Measurements from ENCODE around the gene HPCAL4.

Gene HPCAL4

GRCh38 chr1:39699419-39699818, 8.2 kb upstream of the HPCAL4 start:
- FAIRE-seq, result no peak
- no peak for DNase-seq (ENCODE audit: insufficient read length)
- TF ChIP-seq POLR2AphosphoS5 (IDR thresholded peaks at IDR 0.05; ENCODE audit: low read depth, low read length) (no peak), TAF1 (IDR thresholded peaks at IDR 0.05; ENCODE audit: borderline replicate concordance, low read depth, low read length) (no peak), POLR2A (IDR thresholded peaks at IDR 0.05; ENCODE audit: low read depth, low read length) (no peak)

DNA sequence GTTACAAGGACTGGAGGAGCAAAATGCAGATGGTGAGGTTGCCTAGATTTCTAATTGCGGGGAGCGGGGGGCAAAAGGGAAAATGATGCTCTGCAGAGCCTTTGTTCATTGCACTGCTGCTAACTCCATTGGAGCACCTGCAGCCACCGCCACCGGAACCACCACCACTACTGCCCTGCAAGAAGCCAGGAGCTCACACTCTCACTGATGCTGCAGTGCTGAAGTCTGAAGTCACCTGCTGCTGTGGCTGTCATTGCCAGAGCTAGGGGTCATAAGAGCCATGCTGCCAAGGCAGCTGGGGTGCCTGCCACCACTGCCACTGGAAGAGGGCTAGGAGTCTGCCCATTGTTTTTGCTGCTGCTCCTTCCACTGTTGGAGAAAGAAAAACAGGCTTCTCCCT, 7.3 kb upstream of the HPCAL4 start:
- FAIRE-seq (no peak), DNase-seq (ENCODE audit: insufficient read length) (no peak)
- TF ChIP-seq POLR2A (IDR thresholded peaks at IDR 0.05; ENCODE audit: low read depth, low read length), result no peak
- TF ChIP-seq POLR2AphosphoS5 (IDR thresholded peaks at IDR 0.05; ENCODE audit: low read depth, low read length), result no peak
- TF ChIP-seq TAF1 (IDR thresholded peaks at IDR 0.05; ENCODE audit: borderline replicate concordance, low read depth, low read length), result no peak

- no peak for TF ChIP-seq TAF1 (IDR thresholded peaks at IDR 0.05; ENCODE audit: borderline replicate concordance, low read depth, low read length)
- no peak for TF ChIP-seq POLR2AphosphoS5 (IDR thresholded peaks at IDR 0.05; ENCODE audit: low read depth, low read length)
- no peak for TF ChIP-seq POLR2A (IDR thresholded peaks at IDR 0.05; ENCODE audit: low read depth, low read length)
- FAIRE-seq (no peak), DNase-seq (ENCODE audit: insufficient read length) (no peak)
Observed at GRCh38 chr1:39696448-39696847, 5.2 kb upstream of the HPCAL4 start.

DNA sequence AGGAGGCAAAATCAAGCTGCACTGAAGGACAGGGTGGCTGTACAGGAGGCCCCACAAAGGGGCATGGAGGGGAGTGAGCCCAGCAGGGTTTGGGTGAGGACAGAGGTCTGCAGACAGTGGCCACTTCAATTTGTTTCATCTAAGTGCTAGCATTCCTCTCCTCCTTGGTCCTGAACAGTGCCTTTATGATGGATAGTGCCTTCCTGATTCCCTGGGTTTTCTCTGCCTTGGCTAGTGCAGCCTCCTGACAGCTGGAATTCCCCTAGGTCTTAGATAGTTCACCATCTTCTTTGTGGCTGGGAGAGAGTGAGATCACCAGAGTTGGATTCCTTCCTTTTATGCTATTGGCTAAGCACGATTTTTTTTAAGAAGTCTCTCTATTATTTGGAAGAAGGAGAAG, 3.8 kb upstream of the HPCAL4 start:
- no peak for TF ChIP-seq POLR2A (IDR thresholded peaks at IDR 0.05; ENCODE audit: low read depth, low read length)
- TF ChIP-seq POLR2AphosphoS5 (IDR thresholded peaks at IDR 0.05; ENCODE audit: low read depth, low read length), result no peak
- no peak for TF ChIP-seq TAF1 (IDR thresholded peaks at IDR 0.05; ENCODE audit: borderline replicate concordance, low read depth, low read length)
- no peak for DNase-seq (ENCODE audit: insufficient read length)
- FAIRE-seq, result no peak

GRCh38 chr1:39694026-39694425, 2.8 kb upstream of the HPCAL4 start:
- FAIRE-seq (no peak), DNase-seq (ENCODE audit: insufficient read length) (no peak)
- TF ChIP-seq POLR2AphosphoS5 (IDR thresholded peaks at IDR 0.05; ENCODE audit: low read depth, low read length) (no peak), POLR2A (IDR thresholded peaks at IDR 0.05; ENCODE audit: low read depth, low read length) (no peak), TAF1 (IDR thresholded peaks at IDR 0.05; ENCODE audit: borderline replicate concordance, low read depth, low read length) (no peak)

- DNase-seq (ENCODE audit: insufficient read length), result no peak
- no peak for TF ChIP-seq POLR2A (IDR thresholded peaks at IDR 0.05; ENCODE audit: low read depth, low read length)
- TF ChIP-seq POLR2AphosphoS5 (IDR thresholded peaks at IDR 0.05; ENCODE audit: low read depth, low read length), result no peak
- TF ChIP-seq TAF1 (IDR thresholded peaks at IDR 0.05; ENCODE audit: borderline replicate concordance, low read depth, low read length), result no peak
- FAIRE-seq, result peak; percentile 27
Observed at GRCh38 chr1:39692152-39693074, 1.2 kb upstream of the HPCAL4 start.

- FAIRE-seq, result no peak
Observed at GRCh38 chr1:39690794-39691382, 345 bp downstream of the HPCAL4 start.

DNA sequence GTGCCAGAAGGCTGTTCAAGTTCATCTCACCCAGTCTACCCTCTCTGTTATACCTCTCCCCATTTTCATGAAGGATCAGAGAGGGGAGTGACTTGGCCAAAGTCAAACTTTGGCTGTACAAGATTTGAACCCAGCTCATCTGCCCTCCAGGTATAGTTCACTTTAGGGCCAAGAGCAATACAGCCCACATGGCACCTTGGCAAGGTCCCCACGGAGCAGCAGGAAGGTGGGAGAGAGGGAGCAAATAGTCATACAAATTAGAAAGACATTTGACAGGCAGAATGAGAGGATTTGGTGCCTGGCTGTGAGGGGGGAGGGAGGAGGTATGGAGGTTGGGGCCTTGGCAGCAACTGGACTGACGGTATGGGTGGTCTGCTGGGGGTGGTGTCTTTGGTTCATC, 1.0 kb downstream of the HPCAL4 start:
- no peak for FAIRE-seq
- TF ChIP-seq POLR2AphosphoS5 (IDR thresholded peaks at IDR 0.05; ENCODE audit: low read depth, low read length) (no peak), POLR2A (IDR thresholded peaks at IDR 0.05; ENCODE audit: low read depth, low read length) (no peak), TAF1 (IDR thresholded peaks at IDR 0.05; ENCODE audit: borderline replicate concordance, low read depth, low read length) (no peak)
- no peak for DNase-seq (ENCODE audit: insufficient read length)

More at GRCh38 chr1:39690794-39691382, 345 bp downstream of the HPCAL4 start:
- TF ChIP-seq POLR2AphosphoS5 (IDR thresholded peaks at IDR 0.05; ENCODE audit: low read depth, low read length) (no peak), TAF1 (IDR thresholded peaks at IDR 0.05; ENCODE audit: borderline replicate concordance, low read depth, low read length) (no peak)
- no peak for DNase-seq (ENCODE audit: insufficient read length)

GRCh38 chr1:39689635-39690034, 1.6 kb downstream of the HPCAL4 start:
- FAIRE-seq (peak; percentile 44), DNase-seq (ENCODE audit: insufficient read length) (no peak)
- TF ChIP-seq TAF1 (IDR thresholded peaks at IDR 0.05; ENCODE audit: borderline replicate concordance, low read depth, low read length) (no peak), POLR2A (IDR thresholded peaks at IDR 0.05; ENCODE audit: low read depth, low read length) (no peak), POLR2AphosphoS5 (IDR thresholded peaks at IDR 0.05; ENCODE audit: low read depth, low read length) (no peak)

DNA sequence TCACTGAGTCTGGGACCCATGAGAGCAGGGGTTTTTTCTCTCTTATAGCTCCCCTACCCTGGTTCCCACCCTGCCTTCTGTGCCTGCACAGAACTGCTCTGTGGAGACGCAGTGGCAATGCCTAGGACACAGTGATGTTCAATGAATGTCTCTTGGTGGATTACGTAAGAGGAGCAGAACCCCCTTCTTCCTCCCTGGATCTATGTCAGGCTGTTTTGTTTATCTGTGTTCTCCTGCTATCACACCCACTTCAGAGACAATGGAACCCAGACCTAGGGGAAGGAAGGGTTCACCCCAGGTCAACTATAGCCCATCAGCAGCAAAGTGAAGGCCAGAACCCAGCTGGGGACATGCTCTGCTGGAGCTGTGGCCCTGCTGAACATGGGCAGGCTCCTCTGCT, 2.0 kb downstream of the HPCAL4 start:
- no peak for TF ChIP-seq POLR2AphosphoS5 (IDR thresholded peaks at IDR 0.05; ENCODE audit: low read depth, low read length)
- no peak for FAIRE-seq
- DNase-seq (ENCODE audit: insufficient read length), result no peak

DNA sequence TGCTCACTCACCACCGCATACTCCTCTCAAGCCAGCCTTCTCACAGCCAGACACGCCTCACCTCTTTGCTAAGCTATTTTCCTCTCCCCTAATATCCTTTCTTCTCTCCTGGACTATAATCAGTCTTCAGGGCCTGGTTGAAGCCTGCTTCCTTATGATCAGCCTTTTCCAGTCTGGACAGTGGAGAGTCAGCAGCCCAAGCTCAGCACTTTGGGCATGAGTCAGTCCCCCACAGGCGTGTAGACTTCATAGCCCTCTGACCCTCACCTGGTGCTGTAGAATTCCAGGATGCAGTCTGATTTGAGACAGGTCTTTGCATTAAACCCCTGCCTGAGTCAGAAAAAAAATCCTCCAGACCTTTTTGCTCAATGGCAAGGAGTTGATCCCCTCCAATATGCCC, 2.5 kb downstream of the HPCAL4 start:
- FAIRE-seq, result no peak
- no peak for DNase-seq (ENCODE audit: insufficient read length)
- TF ChIP-seq TAF1 (IDR thresholded peaks at IDR 0.05; ENCODE audit: borderline replicate concordance, low read depth, low read length), result no peak
- no peak for TF ChIP-seq POLR2AphosphoS5 (IDR thresholded peaks at IDR 0.05; ENCODE audit: low read depth, low read length)
- no peak for TF ChIP-seq POLR2A (IDR thresholded peaks at IDR 0.05; ENCODE audit: low read depth, low read length)

DNA sequence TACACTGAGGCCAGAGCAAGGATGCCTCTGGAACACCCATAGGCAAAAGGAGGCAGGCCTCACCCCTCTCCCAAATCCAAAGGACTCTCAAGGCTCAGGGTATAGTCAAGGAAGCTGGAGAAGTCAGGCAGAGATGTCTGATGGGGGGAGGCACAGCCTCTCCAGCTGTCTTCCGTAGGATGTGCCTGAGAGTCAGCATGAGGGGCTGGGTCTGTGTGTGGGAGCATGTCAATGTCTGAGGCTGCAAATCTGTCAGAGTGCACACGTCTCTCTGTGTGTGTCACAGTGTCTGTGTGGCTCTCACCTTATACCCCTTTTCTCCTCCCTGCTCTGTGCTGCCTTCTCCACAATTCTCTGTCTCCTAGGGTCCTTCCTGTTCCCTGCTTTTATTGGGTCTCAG, 4.0 kb downstream of the HPCAL4 start:
- TF ChIP-seq POLR2A (IDR thresholded peaks at IDR 0.05; ENCODE audit: low read depth, low read length) (no peak), POLR2AphosphoS5 (IDR thresholded peaks at IDR 0.05; ENCODE audit: low read depth, low read length) (no peak), TAF1 (IDR thresholded peaks at IDR 0.05; ENCODE audit: borderline replicate concordance, low read depth, low read length) (no peak)
- no peak for DNase-seq (ENCODE audit: insufficient read length)
- FAIRE-seq, result no peak
